ENCODE measurements around the gene DGUOK.

DGUOK gene

DNA sequence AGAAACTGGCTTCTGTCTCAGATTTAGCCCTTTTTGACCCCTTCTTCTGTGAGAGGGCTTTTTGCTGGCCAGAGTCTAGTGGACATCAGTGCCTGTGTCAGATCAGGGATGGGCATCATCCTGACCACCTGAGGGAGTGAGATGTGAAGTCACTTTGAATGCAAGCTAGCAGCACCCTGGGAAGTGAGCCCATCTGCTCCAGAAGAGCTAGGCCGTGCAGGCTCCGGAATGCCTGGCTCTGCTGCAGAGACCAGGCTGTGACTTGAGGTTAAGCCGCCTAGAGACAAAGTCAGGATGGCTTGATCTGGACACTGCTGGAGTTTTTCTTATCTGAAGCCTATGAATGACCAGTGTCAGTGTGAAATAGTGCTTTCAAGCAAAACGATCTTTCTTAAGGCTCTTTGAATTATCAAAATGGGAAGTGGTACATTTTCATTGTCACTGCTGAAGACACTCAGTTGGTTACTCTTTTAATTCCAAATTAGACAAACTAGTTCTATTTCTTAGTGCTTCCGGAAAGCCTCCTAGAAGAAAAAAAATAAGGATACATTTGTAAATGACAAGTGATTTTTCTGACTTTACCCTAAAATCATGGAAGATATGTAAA is 20.8 kb downstream of the DGUOK start:
- no peak for DNase-seq (ENCODE audit: low spot score)

DNA sequence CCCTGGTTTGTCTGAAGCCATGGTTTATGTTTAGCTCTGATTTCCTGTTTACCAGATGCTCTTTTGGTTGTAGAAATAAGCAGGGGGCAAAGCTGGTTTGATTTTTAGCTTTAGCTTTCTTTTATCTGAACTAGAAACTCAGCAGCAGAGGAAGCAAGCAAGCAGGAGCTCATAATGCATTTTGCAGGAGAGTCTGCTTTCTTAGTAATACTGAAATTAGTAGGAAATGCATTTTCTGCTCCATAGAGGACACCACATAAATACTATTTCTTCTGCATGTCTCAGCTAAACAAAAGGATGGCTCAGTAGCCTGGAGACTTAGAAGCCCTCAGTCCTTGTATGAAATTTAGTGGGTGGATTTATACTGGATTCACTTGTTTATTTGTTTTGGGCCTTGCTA is 23.1 kb downstream of the DGUOK start:
- no peak for DNase-seq (ENCODE audit: low spot score)

GRCh38 chr2:73952499-73953446 is 26.1 kb downstream of the DGUOK start:
- DNase-seq (ENCODE audit: low spot score): peak; percentile 80

- no peak for DNase-seq (ENCODE audit: low spot score)
Measured at GRCh38 chr2:73956218-73956865, 29.7 kb downstream of the DGUOK start.

DNA sequence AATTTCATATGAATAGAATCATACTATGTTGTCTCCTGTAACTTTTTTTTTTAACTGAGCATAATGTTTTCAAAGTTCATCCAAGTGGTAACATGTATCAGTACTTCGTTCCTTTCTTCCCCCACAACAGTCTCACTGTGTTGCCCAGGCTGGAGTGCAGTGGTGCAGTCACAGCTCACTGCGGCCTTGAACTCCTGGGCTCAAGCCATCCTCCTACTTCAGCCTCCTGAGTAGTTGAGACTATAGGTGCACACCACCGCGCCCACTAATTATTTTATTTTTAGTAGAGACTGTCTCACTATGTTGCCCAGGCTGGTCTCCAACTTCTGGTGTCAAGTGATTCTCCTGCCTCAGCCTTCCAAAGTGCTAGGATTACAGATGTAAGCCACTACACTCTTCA is 34.6 kb downstream of the DGUOK start:
- DNase-seq (ENCODE audit: low spot score): no peak

DNA sequence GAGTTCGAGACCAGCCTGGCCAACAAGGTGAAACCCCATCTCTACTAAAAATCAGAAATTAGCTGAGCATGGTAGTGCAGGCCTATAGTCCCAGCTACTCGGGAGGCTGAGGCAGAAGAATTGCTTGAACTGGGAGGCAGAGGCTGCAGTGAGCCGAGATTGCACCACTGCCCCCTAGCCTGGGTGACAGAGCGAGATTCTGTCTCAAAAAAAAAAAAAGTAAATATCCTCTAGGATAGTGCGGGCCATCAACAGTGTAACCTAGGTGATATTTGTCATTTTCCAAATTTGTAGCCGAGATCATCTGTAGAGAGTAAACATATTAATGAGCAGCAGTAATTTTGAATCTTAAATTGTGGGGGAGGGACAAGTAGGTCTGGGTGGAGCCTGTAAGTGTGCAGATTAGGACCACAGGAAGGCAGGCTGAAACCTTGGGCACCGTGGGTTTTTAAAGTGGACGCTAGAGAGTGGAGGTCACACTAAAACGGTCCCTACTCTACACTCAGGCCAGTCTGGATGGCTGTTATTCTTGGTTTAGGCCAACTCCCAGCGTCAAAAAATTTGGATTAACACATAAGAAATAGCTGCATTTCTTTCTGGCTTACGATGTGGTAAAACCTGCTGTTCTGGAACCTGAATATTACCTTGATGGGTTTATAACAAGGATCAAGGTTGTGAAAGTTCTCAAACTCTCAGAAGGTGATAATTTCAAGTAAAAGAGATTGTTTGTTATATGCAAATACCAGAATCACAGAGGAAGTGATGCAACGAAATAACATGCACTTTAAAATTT is 35.3 kb downstream of the DGUOK start:
- no peak for DNase-seq (ENCODE audit: low spot score)

DNA sequence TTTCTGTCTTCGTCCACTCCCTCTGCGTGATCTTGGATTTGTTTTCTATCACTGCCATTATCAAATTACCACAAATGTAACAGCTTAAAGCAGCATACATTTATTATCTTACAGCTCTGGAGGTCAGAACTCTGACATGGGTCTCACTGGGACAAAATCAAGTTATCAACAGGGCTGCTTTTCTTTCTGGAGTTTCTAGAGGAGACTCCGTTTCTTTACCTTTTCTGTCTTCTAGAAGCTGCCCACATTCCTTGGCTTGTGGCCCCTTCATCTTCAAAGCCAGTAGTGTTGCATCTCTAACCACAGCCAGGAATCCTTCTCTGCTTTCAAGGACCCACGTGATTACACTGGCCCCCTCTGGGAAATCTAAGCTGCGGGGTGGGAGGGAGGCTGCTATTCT is 36.1 kb downstream of the DGUOK start:
- DNase-seq (ENCODE audit: low spot score): no peak

DNA sequence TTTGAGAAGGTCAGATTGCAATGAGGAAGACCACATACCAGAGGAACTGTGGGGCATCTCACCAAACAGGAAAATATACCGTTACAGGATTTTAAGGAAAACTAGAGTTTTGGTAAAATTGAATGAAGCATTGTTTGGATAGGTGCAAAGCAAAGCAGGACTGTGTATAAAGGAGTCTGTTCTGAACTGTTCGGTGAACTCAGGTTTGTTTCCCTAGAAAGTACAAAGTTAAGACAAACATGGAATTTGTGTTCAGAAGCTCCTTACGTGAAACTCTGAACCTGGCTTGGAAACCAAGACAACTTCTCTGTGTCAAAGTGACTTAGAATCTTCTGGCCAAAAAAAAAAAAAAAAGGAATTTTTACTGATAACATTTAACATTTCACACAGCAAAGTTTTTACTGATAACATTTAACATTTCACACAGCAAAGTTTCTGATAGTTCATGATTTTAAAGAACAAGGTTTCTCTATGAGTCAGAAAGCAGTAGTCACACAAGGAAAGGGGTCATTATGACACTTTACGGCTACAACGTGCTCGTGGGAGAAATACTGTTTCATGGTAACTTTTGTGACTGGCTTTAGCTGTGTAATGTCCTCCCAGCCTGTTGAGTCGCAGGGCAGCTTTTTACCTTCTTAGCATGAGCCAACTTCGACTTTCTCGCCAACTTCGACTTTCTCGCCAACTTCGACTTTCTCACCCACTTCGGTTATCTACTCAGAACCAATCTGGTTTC is 36.9 kb downstream of the DGUOK start:
- no peak for DNase-seq (ENCODE audit: low spot score)

DNA sequence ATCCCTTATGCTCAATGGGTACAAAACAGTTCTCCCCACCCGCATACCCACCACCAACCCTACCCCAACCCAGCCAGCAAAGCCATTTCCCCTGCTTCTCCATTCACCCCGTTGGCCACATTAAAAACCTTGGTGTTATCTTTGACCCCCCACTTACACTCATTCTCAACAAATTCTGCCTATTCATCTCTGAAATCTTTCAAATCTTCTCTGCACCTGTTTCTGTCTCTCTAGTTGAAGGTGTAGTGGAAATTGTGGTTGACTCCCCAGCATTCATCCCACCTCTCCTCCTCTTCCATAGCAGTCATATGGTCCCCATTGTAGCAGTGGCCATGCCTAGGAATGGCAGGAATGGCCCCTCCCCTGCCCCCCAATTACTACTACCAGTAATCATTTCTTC is 37.5 kb downstream of the DGUOK start:
- DNase-seq (ENCODE audit: low spot score): no peak

GRCh38 chr2:73965053-73965452 is 38.4 kb downstream of the DGUOK start:
- DNase-seq (ENCODE audit: low spot score): no peak

DNA sequence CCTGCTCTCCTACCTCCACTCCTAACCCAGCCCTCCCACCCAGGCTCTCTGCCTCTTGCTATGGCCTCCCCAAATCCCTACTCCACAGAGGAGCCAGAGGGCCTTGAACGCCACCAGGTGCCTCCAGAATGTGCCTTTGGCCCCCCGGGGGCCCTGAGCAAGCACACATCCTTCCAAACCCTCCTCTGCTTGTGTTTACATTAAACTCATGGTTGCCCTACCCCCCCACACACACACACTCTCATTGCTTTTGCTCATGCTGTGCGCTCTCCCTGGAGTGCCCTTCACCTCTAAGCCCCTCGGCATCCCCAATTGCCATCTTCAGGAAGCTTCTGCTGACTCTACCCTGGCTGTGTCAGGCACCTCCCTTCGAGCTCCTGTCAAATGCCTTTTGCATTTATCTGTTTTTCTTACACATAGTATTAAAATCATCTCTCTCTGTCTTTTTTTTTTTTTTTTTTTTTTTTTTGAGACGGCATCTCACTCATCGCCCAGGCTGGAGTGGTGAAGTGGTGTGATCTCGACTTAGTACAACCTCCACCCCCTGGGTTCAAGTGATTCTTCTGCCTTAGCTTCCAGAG is 41.8 kb downstream of the DGUOK start:
- no peak for DNase-seq (ENCODE audit: low spot score)

DNA sequence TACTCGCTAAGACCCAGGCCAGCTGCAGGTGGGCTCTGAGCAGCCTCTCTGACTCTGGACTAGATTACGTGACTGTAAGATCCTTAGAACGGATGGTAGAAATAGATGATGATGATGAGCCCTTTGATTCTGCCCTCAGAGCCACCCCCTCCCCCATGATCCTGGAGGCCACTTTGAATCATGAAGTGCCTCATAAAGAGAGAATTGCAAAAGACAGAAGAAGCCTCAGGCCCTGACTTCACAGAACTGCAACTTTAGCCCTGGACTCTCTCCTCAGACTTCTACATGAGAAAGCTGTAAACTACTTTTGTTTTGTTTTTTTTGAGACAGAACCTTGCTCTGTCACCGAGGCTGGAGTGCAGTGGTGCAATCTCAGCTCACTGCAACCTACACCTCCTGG is 42.7 kb downstream of the DGUOK start:
- no peak for DNase-seq (ENCODE audit: low spot score)

GRCh38 chr2:73970141-73970803 is 43.6 kb downstream of the DGUOK start:
- no peak for DNase-seq (ENCODE audit: low spot score)

DNA sequence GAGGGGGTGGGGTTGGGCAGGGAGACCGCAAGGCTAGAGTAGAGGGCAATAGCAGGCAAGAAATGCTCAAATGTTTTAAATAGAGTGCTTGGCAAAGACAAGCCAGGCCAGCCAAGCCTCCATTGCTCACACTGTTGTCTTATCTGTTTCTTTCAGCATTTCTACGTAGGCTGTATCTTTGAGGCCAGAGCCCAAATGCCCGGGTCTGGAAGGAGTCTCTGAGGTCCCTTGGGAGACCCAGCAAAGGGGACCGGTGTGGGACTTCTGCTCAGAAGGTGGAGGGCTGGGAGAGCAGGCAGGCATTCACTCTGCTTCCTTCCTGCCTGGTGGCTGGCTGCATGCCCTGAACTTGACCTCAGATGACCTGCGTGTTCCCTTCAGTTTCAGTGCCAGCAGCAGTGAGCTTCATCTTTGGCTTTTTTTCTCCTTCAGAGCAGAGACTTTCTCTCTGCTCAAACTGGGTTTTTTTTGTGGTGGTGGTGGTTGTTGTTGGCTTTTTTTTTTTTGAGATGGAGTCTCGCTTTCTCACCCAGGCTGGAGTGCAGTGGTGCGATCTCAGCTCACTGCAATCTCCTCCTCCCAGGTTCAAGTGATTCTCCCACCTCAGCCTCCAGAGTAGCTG is 44.3 kb downstream of the DGUOK start:
- DNase-seq (ENCODE audit: low spot score): peak; percentile 70

DNA sequence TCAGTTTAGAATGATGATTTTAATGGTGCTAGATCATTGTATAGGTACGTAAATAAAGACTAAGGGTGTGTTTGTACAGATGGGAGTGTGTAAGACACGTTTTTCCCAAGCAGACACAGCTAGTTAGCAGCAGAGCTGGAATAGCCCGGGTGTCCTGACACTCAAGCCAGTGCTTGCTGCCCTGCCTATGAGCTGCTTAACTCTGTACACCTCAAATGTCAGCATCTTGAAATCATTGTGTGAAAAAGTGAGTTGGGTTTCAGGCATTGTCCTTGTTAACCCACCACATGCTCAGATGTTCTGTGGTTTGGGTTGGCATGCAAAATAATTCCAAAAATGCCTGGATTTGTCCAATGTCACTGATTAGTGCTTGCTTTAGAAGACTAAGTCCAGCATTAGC is 45.0 kb downstream of the DGUOK start:
- DNase-seq (ENCODE audit: low spot score): no peak

DNA sequence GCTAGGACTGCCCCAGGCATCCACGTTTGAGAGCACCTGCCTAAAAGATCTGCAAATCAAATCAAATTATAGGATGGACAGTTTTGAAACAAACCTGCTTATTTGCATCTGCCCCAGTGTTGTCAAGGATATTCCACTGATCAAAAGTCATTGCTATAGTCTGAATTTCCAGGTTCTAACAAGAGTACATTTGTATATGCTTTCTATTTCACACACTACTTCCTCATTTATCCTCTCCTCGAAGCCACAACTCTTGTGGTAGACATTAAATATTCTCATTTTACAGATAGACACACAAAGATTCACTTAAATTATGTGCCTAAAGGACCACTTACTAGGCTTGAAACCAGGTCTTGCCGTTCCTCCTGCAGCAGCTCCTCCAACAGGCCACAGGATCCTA is 46.2 kb downstream of the DGUOK start:
- DNase-seq (ENCODE audit: low spot score): no peak

- DNase-seq (ENCODE audit: low spot score): no peak
Measured at GRCh38 chr2:73975731-73976130, 49.1 kb downstream of the DGUOK start.

- no peak for DNase-seq (ENCODE audit: low spot score)
Measured at GRCh38 chr2:73976803-73977202, 50.1 kb downstream of the DGUOK start.

- DNase-seq (ENCODE audit: low spot score): no peak
Measured at GRCh38 chr2:73977466-73977865, 50.8 kb downstream of the DGUOK start.

DNA sequence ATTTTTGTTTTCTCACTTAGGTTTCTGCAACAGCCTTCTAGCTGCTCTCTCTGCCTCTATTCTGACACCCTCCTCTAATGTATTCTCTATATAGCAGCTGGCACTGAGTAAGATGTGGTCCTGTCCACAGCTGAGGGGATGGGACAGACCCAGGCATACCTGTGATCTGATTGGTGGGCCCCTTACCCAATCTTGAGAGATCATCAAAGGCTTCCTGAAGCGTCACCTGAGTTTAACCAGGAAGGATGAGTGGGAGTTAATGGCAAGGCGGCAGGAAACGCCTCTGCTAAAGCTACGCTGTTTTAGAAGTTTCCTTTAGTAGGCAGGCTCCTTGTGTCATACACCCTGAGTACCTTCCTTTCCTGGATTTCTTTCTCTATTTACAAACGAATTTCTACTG is 52.3 kb downstream of the DGUOK start:
- no peak for DNase-seq (ENCODE audit: low spot score)
